HepG2 (cell line): ENCODE measurements around the gene HEXIM1. TPM values are rescaled to one million over a fixed set of nuclear protein-coding genes. Genes with fewer than 3 reads are reported as not detected.

Experiments
- DR1 ChIP-seq: sonication (generic); formaldehyde crosslinking; IDR thresholded peaks from 2 replicates; pipeline ENCODE4 v1.8.0; 2021; ENCODE audit warnings: mild to moderate bottlenecking, missing genetic modification reagents, inconsistent platforms
- ESRRA ChIP-seq: sonication (generic); formaldehyde crosslinking; IDR thresholded peaks from 2 replicates; pipeline ENCODE4 v1.5.1; 2020; ENCODE audit warnings: mild to moderate bottlenecking, low read depth, missing genetic modification reagents
- ETV5 ChIP-seq: IDR thresholded peaks from 2 replicates; pipeline ENCODE4 v1.6.1; 2018; ENCODE audit warnings: missing biosample characterization, missing genetic modification reagents, inconsistent platforms, borderline replicate concordance
- GATAD1 ChIP-seq: IDR thresholded peaks from 2 replicates; pipeline ENCODE4 v1.6.1; 2016; ENCODE audit warnings: missing genetic modification reagents, missing compliant biosample characterization
- GATAD2A ChIP-seq: IDR thresholded peaks from 2 replicates; pipeline ENCODE4 v1.6.1; 2016
- HDAC2 ChIP-seq: sonication (generic); formaldehyde crosslinking; IDR thresholded peaks from 2 replicates; pipeline ENCODE4 v1.4.0; 2020; ENCODE audit warnings: missing genetic modification reagents
- MED1 ChIP-seq: sonication (generic); formaldehyde crosslinking; IDR thresholded peaks from 2 replicates; pipeline ENCODE4 v1.4.0; 2020; ENCODE audit warnings: missing genetic modification reagents
- POLR2AphosphoS5 ChIP-seq: IDR thresholded peaks from 2 replicates; pipeline ENCODE4 v1.6.1; 2012; ENCODE audit warnings: low read depth, low read length
- SOX5 ChIP-seq: IDR thresholded peaks from 2 replicates; pipeline ENCODE4 v1.6.1; 2016; ENCODE audit warnings: borderline replicate concordance
- SUZ12 ChIP-seq: fragments of 150-350 bp; IDR thresholded peaks from 2 replicates; pipeline ENCODE4 v1.6.1; 2014; ENCODE audit warnings: low read depth, low read length
- ZBTB20 ChIP-seq: sonication (generic); formaldehyde crosslinking; IDR thresholded peaks from 2 replicates; pipeline ENCODE4 v1.8.1; 2023; ENCODE audit warnings: missing genetic modification reagents, low read depth, mild to moderate bottlenecking, borderline replicate concordance
- ZBTB38 ChIP-seq: sonication (generic); formaldehyde crosslinking; IDR thresholded peaks from 2 replicates; pipeline ENCODE4 v1.5.1; 2020; ENCODE audit warnings: mild to moderate bottlenecking, missing genetic modification reagents
- ZBTB4 ChIP-seq: sonication (generic); formaldehyde crosslinking; IDR thresholded peaks from 2 replicates; pipeline ENCODE4 v1.4.0; 2020; ENCODE audit warnings: missing genetic modification reagents, mild to moderate bottlenecking, borderline replicate concordance
- ZBTB8A ChIP-seq: sonication (generic); formaldehyde crosslinking; IDR thresholded peaks from 2 replicates; pipeline ENCODE4 v1.4.0; 2020; ENCODE audit warnings: mild to moderate bottlenecking, low read depth, missing genetic modification reagents, borderline replicate concordance
- ZNF24 ChIP-seq: fragments of 450-650 bp; IDR thresholded peaks from 2 replicates; pipeline ENCODE4 v1.6.1; 2017; ENCODE audit warnings: antibody characterized with exemption, mild to moderate bottlenecking
- ZNF572 ChIP-seq: sonication (generic); formaldehyde crosslinking; IDR thresholded peaks from 2 replicates; pipeline ENCODE4 v1.5.1; 2020; ENCODE audit warnings: mild to moderate bottlenecking, missing genetic modification reagents
- ZNF709 ChIP-seq: sonication (generic); formaldehyde crosslinking; IDR thresholded peaks from 2 replicates; pipeline ENCODE4 v1.5.0; 2020; ENCODE audit warnings: mild to moderate bottlenecking, missing genetic modification reagents
- ZSCAN21 ChIP-seq: sonication (generic); formaldehyde crosslinking; IDR thresholded peaks from 2 replicates; pipeline ENCODE4 v1.8.0; 2022; ENCODE audit warnings: mild to moderate bottlenecking, missing genetic modification reagents, moderate library complexity, borderline replicate concordance
- polyA plus RNA-seq, 8 experiments: library from polyadenylated mRNA; depleted of rRNA in 3 of 8; stranded (reverse) in 7 of 8; unstranded in 1 of 8; fragments of >200 nt; fragmentation: Illumina TruSeq in 4 of 8; extraction: Trizol in 4 of 8; gene quantifications; 2 replicates each; pipeline versions ENCODE4 v1.2.1 to v1.2.3, GENCODE V29; 2011 to 2016; ENCODE audit warnings: low read depth in 4 of 8, missing spikeins in 1 of 8, mixed read lengths in 1 of 8; ENCODE audit not compliant: insufficient read depth in 1 of 8
- total RNA-seq, 5 experiments: library from RNA; depleted of rRNA; stranded (reverse); fragments of >200 nt; fragmentation: Illumina TruSeq; extraction: Trizol; gene quantifications; 2 replicates each; pipeline ENCODE4 v1.2.3, GENCODE V29; 2016; ENCODE audit warnings: low read depth in 1 of 5
- TF ChIP-seq, protein P1 (sequence below): sonication (generic); formaldehyde crosslinking; IDR thresholded peaks from 2 replicates; pipeline ENCODE4 v1.4.0; 2020; ENCODE audit warnings: mild to moderate bottlenecking, low read depth, missing genetic modification reagents
- TF ChIP-seq, protein P2 (sequence below), 2 experiments: fragments of 450-650 bp in 1 of 2; sonication (generic) in 1 of 2; formaldehyde crosslinking; IDR thresholded peaks; 2 replicates each; pipeline versions ENCODE4 v1.5.0 to v1.8.0; 2020 to 2022; ENCODE audit warnings: mild to moderate bottlenecking in 1 of 2, missing genetic modification reagents in 1 of 2
- TF ChIP-seq, protein P3 (sequence below): sonication (generic); formaldehyde crosslinking; IDR thresholded peaks from 2 replicates; pipeline ENCODE4 v1.4.0; 2020; ENCODE audit warnings: mild to moderate bottlenecking, missing genetic modification reagents
- TF ChIP-seq, protein P4 (sequence below): IDR thresholded peaks from 2 replicates; pipeline ENCODE4 v1.6.1; 2016; ENCODE audit warnings: mild to moderate bottlenecking, missing biosample characterization, missing genetic modification reagents

Gene HEXIM1
- total and polyA plus RNA-seq, 2 of the 13 experiments (the other 11 are each of a cell fraction or from before 2014, with no cell fraction given) = 10.5 to 16.6 TPM

GRCh38 chr17:45129426-45129939 lies 18.8 kb upstream of the HEXIM1 start (continued):
- TF ChIP-seq, protein P1, sequence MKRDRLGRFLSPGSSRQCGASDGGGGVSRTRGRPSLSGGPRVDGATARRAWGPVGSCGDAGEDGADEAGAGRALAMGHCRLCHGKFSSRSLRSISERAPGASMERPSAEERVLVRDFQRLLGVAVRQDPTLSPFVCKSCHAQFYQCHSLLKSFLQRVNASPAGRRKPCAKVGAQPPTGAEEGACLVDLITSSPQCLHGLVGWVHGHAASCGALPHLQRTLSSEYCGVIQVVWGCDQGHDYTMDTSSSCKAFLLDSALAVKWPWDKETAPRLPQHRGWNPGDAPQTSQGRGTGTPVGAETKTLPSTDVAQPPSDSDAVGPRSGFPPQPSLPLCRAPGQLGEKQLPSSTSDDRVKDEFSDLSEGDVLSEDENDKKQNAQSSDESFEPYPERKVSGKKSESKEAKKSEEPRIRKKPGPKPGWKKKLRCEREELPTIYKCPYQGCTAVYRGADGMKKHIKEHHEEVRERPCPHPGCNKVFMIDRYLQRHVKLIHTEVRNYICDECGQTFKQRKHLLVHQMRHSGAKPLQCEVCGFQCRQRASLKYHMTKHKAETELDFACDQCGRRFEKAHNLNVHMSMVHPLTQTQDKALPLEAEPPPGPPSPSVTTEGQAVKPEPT = 0 out of 2 replicates have a peak, but pooled peaks have one; percentile 18
- TF ChIP-seq POLR2AphosphoS5 = no peak
- TF ChIP-seq ZBTB4 (CRISPR knock-in tag) = peak; percentile 64; the same call in 1 of the 2 replicates
- peak; percentile 54; the same call in 1 of the 2 replicates for TF ChIP-seq SOX5 (CRISPR knock-in tag)
- TF ChIP-seq, protein P2, sequence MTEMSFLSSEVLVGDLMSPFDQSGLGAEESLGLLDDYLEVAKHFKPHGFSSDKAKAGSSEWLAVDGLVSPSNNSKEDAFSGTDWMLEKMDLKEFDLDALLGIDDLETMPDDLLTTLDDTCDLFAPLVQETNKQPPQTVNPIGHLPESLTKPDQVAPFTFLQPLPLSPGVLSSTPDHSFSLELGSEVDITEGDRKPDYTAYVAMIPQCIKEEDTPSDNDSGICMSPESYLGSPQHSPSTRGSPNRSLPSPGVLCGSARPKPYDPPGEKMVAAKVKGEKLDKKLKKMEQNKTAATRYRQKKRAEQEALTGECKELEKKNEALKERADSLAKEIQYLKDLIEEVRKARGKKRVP (CRISPR knock-in tag; IDR thresholded peaks at IDR 0.05) = peak in 1 of 2 experiments; percentile 97; a peak in 2 of 4 replicates
- TF ChIP-seq ZBTB8A (CRISPR knock-in tag) = no peak
- TF ChIP-seq DR1 (CRISPR knock-in tag) = no peak
- peak; percentile 52; the same call in 1 of the 2 replicates for TF ChIP-seq ZBTB20 (CRISPR knock-in tag)
- TF ChIP-seq ZNF709 = no peak
- 0 out of 2 replicates have a peak, but pooled peaks have one; percentile 32 for TF ChIP-seq ESRRA (CRISPR knock-in tag)
- TF ChIP-seq, protein P3, sequence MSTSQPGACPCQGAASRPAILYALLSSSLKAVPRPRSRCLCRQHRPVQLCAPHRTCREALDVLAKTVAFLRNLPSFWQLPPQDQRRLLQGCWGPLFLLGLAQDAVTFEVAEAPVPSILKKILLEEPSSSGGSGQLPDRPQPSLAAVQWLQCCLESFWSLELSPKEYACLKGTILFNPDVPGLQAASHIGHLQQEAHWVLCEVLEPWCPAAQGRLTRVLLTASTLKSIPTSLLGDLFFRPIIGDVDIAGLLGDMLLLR (CRISPR knock-in tag) = peak; percentile 29; the same call in 1 of the 2 replicates
- TF ChIP-seq ETV5 = peak; percentile 54
- peak; percentile 61; the same call in 1 of the 2 replicates for TF ChIP-seq ZSCAN21 (CRISPR knock-in tag)
- TF ChIP-seq SUZ12 = no peak
- TF ChIP-seq ZNF572 (CRISPR knock-in tag) = no peak
- TF ChIP-seq HDAC2 (CRISPR knock-in tag) = peak; percentile 54; the same call in 1 of the 2 replicates
- no peak for TF ChIP-seq ZNF24
- peak; percentile 54; the same call in 1 of the 2 replicates for TF ChIP-seq MED1 (CRISPR knock-in tag)
- TF ChIP-seq ZBTB38 (CRISPR knock-in tag) = peak; percentile 86
- TF ChIP-seq GATAD1 (CRISPR knock-in tag) = peak; percentile 26; the same call in 1 of the 2 replicates
- peak; percentile 78 for TF ChIP-seq GATAD2A (CRISPR knock-in tag)
- TF ChIP-seq, protein P4, sequence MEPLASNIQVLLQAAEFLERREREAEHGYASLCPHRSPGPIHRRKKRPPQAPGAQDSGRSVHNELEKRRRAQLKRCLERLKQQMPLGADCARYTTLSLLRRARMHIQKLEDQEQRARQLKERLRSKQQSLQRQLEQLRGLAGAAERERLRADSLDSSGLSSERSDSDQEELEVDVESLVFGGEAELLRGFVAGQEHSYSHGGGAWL (CRISPR knock-in tag) = peak; percentile 34; the same call in 1 of the 2 replicates
